Lower lobe of right lung (tissue), 2 donors: ENCODE data around the gene TNS2. TPM values are rescaled to one million over a fixed set of nuclear protein-coding genes. Genes with fewer than 3 reads are reported as not detected.

ENCODE experiments used
- ATAC-seq, 2 donors: fragments of 200-7000 bp; cut with Tn5 transposase; one replicate each; pipeline ENCODE4 v1.9.1; 2020 to 2022; ENCODE audit warnings: mild to moderate bottlenecking in 2 of 2, moderate library complexity in 2 of 2
- DNase-seq: peaks from one replicate; pipeline ENCODE4 v3.0.0-alpha.2; 2020
- H3K27ac ChIP-seq: fragments of 200-600 bp; one replicate; pipeline ENCODE4 v1.8.0; 2022
- H3K27me3 ChIP-seq: fragments of 200-600 bp; one replicate; pipeline ENCODE4 v1.8.0; 2022; ENCODE audit warnings: low read depth
- H3K36me3 ChIP-seq: fragments of 200-600 bp; one replicate; pipeline ENCODE4 v1.8.0; 2022; ENCODE audit warnings: mild to moderate bottlenecking
- H3K4me1 ChIP-seq: fragments of 200-600 bp; one replicate; pipeline ENCODE4 v1.8.0; 2022
- H3K4me3 ChIP-seq: fragments of 200-600 bp; one replicate; pipeline ENCODE4 v1.8.0; 2022; ENCODE audit warnings: mild to moderate bottlenecking
- H3K9me3 ChIP-seq: fragments of 200-600 bp; one replicate; pipeline ENCODE4 v1.8.0; 2022
- intact Hi-C: fragments of 100-400 bp; cut with DNase I; formaldehyde crosslinking; loops from one replicate; pipeline ENCODE4 v1.11.0; 2022
- total RNA-seq: library from RNA; stranded (reverse); fragmentation: NEBNext Ultra II Directional; extraction: Animal tissue kit (Norgen Biotek cat#: 25700); gene quantifications from one replicate; pipeline ENCODE4 v1.2.1, GENCODE V29; 2021
- TF ChIP-seq, protein P1 (sequence below): fragments of 200-600 bp; IDR thresholded peaks from one replicate; pipeline ENCODE4 v1.8.0; 2022; ENCODE audit warnings: antibody characterized with exemption, mild to moderate bottlenecking
- donor health status: DM: no; HTN: yes; CAD: no; lungs with severe emphysema.

The TNS2 gene
- total RNA-seq, 1 donor from 2014 or later = 186 TPM

DNA sequence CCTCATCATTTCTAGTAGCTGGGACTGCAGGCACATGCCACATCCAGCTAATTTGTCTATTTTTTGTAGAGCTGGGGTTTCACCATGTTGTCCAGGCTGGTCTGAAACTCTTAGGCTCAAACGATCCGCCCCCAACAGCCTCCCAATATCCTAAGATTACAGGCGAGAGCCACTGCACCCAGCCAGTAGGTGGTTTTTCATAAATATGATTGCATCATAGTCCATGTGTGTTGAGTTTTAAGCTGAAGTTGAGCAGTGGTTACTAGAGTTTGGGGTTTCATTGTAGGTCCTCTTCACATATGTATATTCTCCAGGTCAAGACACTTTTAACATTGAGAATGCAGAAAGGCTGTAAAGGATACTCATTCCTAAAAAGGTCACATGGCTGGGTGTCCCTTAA lies 13.1 kb upstream of the TNS2 start:
- H3K9me3 ChIP-seq = no peaks in the 10 kb centered on the region
- peaks cover 15% of the 10 kb centered on the region for H3K4me1 ChIP-seq
- ATAC-seq = no peak
- no peak overlapping the region for H3K27ac ChIP-seq
- peaks cover 91% of the 10 kb centered on the region for H3K36me3 ChIP-seq
- TF ChIP-seq, protein P1, sequence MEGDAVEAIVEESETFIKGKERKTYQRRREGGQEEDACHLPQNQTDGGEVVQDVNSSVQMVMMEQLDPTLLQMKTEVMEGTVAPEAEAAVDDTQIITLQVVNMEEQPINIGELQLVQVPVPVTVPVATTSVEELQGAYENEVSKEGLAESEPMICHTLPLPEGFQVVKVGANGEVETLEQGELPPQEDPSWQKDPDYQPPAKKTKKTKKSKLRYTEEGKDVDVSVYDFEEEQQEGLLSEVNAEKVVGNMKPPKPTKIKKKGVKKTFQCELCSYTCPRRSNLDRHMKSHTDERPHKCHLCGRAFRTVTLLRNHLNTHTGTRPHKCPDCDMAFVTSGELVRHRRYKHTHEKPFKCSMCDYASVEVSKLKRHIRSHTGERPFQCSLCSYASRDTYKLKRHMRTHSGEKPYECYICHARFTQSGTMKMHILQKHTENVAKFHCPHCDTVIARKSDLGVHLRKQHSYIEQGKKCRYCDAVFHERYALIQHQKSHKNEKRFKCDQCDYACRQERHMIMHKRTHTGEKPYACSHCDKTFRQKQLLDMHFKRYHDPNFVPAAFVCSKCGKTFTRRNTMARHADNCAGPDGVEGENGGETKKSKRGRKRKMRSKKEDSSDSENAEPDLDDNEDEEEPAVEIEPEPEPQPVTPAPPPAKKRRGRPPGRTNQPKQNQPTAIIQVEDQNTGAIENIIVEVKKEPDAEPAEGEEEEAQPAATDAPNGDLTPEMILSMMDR = no peak
- no peak for DNase-seq
- H3K4me3 ChIP-seq = no peak overlapping the region
- no peaks in the 10 kb centered on the region for H3K27me3 ChIP-seq
- intact Hi-C loops = no loop called here

DNA sequence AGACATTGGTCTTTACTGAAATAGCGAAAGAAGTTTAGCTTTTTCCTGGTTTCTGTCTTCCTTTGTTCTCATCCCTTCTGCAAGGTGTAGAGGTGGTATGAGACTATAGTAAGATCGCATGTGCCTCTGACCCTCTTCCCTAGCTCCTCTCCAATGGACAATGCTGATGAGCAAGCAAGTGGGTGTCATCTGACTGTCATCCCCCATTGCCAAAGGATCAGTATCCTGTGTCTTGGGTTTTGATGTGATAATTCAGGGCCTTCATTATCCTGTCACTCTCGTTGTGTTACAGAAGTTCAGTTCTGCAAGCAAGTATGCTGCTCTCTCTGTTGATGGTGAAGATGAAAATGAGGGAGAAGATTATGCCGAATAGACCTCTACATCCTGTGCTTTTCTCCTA lies 10.0 kb upstream of the TNS2 start:
- TF ChIP-seq, protein P1 = no peak
- Histone ChIP-seq H3K27ac (no peak overlapping the region), H3K4me3 (no peak overlapping the region), H3K36me3 (peaks cover 66% of the 10 kb centered on the region), H3K4me1 (peaks cover 30% of the 10 kb centered on the region), H3K27me3 (no peaks in the 10 kb centered on the region), H3K9me3 (no peaks in the 10 kb centered on the region)
- DNase-seq (no peak), ATAC-seq (no peak)
- intact Hi-C loops = no loop called here

DNA sequence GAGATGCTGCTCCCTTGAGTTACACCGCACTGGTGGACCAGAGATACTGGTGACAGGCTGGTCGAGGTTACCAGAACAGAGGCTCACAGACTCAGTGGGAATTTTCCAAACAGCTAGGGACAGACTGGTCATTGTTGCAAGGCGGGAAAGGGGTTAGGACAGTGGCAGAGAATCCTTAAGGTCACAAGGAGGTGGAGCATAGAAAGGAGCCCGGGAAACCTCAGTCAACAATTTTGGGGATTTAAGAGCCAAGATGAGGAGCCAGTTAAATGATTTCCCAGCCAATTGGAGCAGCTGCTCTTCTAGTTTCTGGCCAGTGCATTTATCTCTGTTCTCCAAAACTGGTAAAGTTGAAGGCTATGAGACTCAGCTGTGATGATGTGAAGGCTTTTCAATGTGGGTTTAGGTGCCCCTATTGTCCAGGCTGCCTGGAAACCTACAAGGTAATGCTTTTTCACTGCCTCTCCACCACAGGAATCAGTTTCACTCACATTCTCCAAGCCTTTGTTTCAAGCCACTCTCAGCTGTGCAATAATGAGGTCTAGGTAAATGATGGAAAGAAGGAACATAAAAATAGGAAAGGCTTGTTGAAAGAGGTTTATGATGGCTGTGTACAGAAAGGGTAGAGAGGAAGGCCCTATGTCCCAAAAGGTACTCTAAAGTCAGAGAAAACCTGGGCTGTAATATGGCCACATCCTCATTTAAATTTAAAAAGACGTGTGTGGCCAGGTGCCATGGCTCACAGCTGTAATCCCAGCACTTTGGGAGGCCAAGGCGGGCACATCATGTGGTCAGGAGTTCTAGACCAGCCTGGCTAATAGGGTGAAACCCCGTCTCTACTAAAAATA lies 7.0 kb upstream of the TNS2 start:
- peaks cover 36% of the 10 kb centered on the region for H3K36me3 ChIP-seq
- intact Hi-C loops = no loop called here
- H3K9me3 ChIP-seq = no peaks in the 10 kb centered on the region
- peaks cover 48% of the 10 kb centered on the region for H3K4me1 ChIP-seq
- no peak for ATAC-seq
- DNase-seq = no peak
- H3K4me3 ChIP-seq = no peak overlapping the region
- no peak overlapping the region for H3K27ac ChIP-seq
- H3K27me3 ChIP-seq = no peaks in the 10 kb centered on the region
- TF ChIP-seq, protein P1 = no peak

DNA sequence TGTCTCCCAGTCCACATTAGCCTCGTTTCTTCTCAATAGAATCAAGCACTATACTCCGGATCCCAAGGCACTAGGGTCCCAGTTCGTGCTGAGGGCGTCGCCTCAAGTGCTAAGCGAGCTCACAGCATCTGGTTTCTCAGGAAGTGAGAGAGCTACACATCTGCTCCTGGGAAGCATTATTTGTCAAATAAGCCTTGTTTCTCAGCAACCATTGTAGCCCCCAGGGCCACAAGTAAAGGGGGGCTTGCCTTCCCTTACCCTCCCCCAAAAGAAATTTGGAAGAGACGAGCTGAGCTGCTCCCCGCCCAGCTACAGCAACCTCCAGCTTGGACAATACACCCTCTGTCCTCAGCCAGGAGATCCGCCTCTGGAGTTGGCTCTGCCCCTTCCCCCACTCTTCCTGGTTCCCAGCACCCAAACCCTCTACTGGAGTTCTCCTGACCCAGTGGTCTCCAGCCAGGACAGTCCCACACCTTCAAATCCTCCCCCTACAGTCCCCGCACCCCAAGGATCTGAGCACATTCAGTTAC lies 5.7 kb upstream of the TNS2 start:
- intact Hi-C loops = no loop called here
- Histone ChIP-seq H3K36me3 (peaks cover 24% of the 10 kb centered on the region), H3K4me1 (peaks cover 49% of the 10 kb centered on the region), H3K27ac (no peak overlapping the region), H3K27me3 (no peaks in the 10 kb centered on the region), H3K9me3 (no peaks in the 10 kb centered on the region), H3K4me3 (no peak overlapping the region)
- ATAC-seq = no peak
- DNase-seq = no peak
- TF ChIP-seq, protein P1 = no peak

DNA sequence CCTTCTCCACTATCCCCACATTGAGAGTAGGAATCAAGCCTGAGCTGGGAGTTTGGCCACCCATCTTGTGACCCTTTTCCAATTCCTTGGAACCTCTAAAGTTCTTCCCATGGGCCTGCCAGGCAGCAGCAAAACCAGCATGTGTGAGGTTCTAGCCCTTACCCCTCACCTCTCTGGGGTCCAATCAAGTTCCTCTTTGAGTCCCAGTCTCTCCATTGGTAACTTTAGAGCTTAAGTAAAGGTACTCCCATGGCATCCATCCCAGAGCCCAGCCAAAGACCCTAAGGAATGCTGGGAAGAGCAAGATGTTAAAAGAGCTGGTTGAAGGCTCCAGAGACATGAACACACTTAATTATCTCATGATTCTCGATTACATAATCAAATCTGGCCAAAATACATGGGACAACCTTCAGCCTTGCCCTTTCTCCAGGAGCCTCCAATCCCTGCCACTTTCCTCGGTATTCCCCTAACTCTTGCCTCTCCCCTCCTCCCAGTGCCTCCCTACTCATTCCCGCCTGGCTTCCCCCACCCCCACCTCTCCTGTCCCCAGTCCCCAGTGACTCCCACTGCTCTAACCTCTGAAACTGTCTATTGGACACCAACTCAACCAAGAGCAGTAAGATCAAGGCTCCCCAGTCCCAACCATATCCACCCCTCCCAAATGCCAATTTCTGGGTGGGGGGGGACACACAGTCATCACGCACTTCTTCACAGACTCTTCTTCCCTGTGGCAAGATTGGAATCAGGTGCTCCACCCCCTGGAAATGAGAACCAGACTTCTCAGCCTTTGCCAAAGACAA lies 4.8 kb upstream of the TNS2 start:
- ATAC-seq = no peak
- DNase-seq = no peak

More for the DNA sequence above, 4.8 kb upstream of the TNS2 start:
- peaks cover 52% of the 10 kb centered on the region for H3K4me1 ChIP-seq
- H3K27ac ChIP-seq = peak overlapping the region; percentile 94
- intact Hi-C loops = no loop called here
- H3K36me3 ChIP-seq = peaks cover 14% of the 10 kb centered on the region
- H3K9me3 ChIP-seq = no peaks in the 10 kb centered on the region
- TF ChIP-seq, protein P1 = no peak
- H3K27me3 ChIP-seq = no peaks in the 10 kb centered on the region
- peak overlapping the region; percentile 67 for H3K4me3 ChIP-seq
